Mesothelial cell of epicardium (in vitro differentiated cells): Measurements from ENCODE around the gene GGA1. TPM values are rescaled to one million over a fixed set of nuclear protein-coding genes. Genes with fewer than 3 reads are reported as not detected.

Experiments
- DNase-seq, 2 experiments: peaks; one replicate each; pipeline ENCODE4 v3.0.0; 2021; ENCODE audit warnings: low spot score in 2 of 2; ENCODE audit not compliant: unreplicated experiment in 2 of 2
- H3K27ac Mint-ChIP-seq: 2 replicates; pipeline ENCODE4 v1.8.0; 2021; ENCODE audit warnings: mixed read lengths
- H3K27me3 Mint-ChIP-seq: 2 replicates; pipeline ENCODE4 v1.8.0; 2021; ENCODE audit warnings: low read depth, mixed read lengths
- H3K36me3 Mint-ChIP-seq: 2 replicates; pipeline ENCODE4 v1.8.0; 2021; ENCODE audit warnings: mixed read lengths
- H3K4me1 Mint-ChIP-seq: 2 replicates; pipeline ENCODE4 v1.8.0; 2021; ENCODE audit warnings: mixed read lengths
- H3K4me3 Mint-ChIP-seq: 2 replicates; pipeline ENCODE4 v1.8.0; 2021; ENCODE audit warnings: mild to moderate bottlenecking, moderate library complexity, mixed read lengths
- H3K9me3 Mint-ChIP-seq: 2 replicates; pipeline ENCODE4 v1.8.0; 2021; ENCODE audit warnings: mixed read lengths
- total RNA-seq: library from RNA; stranded (reverse); gene quantifications from 3 replicates; pipeline ENCODE4 v1.2.1, GENCODE V29; 2021
- TF ChIP-seq, protein P1 (sequence below): fragments of 200-600 bp; sonication (generic); IDR thresholded peaks from one replicate; pipeline ENCODE4 v1.5.0; 2021; ENCODE audit warnings: antibody characterized with exemption; ENCODE audit not compliant: unreplicated experiment

Gene GGA1
- total RNA-seq, 1 donor from 2014 or later, result 107 TPM

GRCh38 chr22:37633089-37633624, 24.5 kb downstream of the GGA1 start:
- H3K27ac Mint-ChIP-seq, result peak overlapping the region; percentile 91
- H3K9me3 Mint-ChIP-seq, result no peaks in the 10 kb centered on the region
- DNase-seq, result no peak
- peaks cover 6% of the 10 kb centered on the region for H3K36me3 Mint-ChIP-seq
- peaks cover 23% of the 10 kb centered on the region for H3K4me1 Mint-ChIP-seq
- TF ChIP-seq, protein P1, sequence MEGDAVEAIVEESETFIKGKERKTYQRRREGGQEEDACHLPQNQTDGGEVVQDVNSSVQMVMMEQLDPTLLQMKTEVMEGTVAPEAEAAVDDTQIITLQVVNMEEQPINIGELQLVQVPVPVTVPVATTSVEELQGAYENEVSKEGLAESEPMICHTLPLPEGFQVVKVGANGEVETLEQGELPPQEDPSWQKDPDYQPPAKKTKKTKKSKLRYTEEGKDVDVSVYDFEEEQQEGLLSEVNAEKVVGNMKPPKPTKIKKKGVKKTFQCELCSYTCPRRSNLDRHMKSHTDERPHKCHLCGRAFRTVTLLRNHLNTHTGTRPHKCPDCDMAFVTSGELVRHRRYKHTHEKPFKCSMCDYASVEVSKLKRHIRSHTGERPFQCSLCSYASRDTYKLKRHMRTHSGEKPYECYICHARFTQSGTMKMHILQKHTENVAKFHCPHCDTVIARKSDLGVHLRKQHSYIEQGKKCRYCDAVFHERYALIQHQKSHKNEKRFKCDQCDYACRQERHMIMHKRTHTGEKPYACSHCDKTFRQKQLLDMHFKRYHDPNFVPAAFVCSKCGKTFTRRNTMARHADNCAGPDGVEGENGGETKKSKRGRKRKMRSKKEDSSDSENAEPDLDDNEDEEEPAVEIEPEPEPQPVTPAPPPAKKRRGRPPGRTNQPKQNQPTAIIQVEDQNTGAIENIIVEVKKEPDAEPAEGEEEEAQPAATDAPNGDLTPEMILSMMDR, result no peak
- no peaks in the 10 kb centered on the region for H3K27me3 Mint-ChIP-seq
- H3K4me3 Mint-ChIP-seq, result no peak overlapping the region

- H3K36me3 Mint-ChIP-seq, result peaks cover 6% of the 10 kb centered on the region
- DNase-seq, result peak; percentile 66 to 79
- no peaks in the 10 kb centered on the region for H3K9me3 Mint-ChIP-seq
- H3K27me3 Mint-ChIP-seq, result no peaks in the 10 kb centered on the region
- H3K4me1 Mint-ChIP-seq, result peaks cover 26% of the 10 kb centered on the region
- TF ChIP-seq, protein P1, result peak; percentile 7
- H3K27ac Mint-ChIP-seq, result peak overlapping the region; percentile 96
- H3K4me3 Mint-ChIP-seq, result peak overlapping the region; percentile 43
Observed at GRCh38 chr22:37633625-37634416, 25.2 kb downstream of the GGA1 start.

DNA sequence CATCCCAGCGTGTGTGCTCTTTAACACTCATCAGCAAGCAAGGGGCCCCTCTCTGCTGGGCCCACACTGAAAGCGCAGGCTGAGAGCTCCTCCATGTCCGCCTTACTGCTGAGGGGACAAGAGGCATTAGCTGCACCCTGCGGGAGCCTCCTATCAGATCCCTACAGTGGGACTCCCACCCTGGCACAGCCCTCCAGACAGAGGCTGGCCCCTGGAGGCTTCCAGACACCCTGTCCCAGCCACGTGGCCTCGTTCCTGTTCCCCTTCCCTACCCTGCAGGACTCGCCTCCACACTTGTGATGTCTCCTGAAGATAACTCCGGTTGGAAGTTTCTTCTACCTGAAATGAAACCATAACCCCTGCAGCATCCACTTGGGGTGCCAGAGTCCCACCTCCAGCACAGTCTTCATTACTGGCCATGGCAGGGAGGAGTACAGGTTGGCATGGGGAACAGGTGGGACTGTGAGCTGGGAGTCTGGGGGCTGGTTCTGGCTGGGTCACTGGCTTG, 25.8 kb downstream of the GGA1 start:
- TF ChIP-seq, protein P1, result no peak
- H3K27ac Mint-ChIP-seq, result peak overlapping the region; percentile 96
- no peaks in the 10 kb centered on the region for H3K27me3 Mint-ChIP-seq
- peaks cover 28% of the 10 kb centered on the region for H3K4me1 Mint-ChIP-seq
- H3K36me3 Mint-ChIP-seq, result peaks cover 6% of the 10 kb centered on the region
- DNase-seq, result no peak
- no peaks in the 10 kb centered on the region for H3K9me3 Mint-ChIP-seq
- peak overlapping the region; percentile 43 for H3K4me3 Mint-ChIP-seq

GRCh38 chr22:37635157-37635556, 26.5 kb downstream of the GGA1 start:
- peaks cover 6% of the 10 kb centered on the region for H3K36me3 Mint-ChIP-seq
- H3K27me3 Mint-ChIP-seq, result no peaks in the 10 kb centered on the region
- peaks cover 28% of the 10 kb centered on the region for H3K4me1 Mint-ChIP-seq
- H3K4me3 Mint-ChIP-seq, result no peak overlapping the region
- DNase-seq, result no peak
- H3K9me3 Mint-ChIP-seq, result no peaks in the 10 kb centered on the region
- peak overlapping the region; percentile 96 for H3K27ac Mint-ChIP-seq
- TF ChIP-seq, protein P1, result no peak

GRCh38 chr22:37636186-37636948, 27.7 kb downstream of the GGA1 start:
- no peak for DNase-seq
- H3K4me1 Mint-ChIP-seq, result peaks cover 35% of the 10 kb centered on the region
- TF ChIP-seq, protein P1, result no peak
- H3K4me3 Mint-ChIP-seq, result no peak overlapping the region
- H3K27ac Mint-ChIP-seq, result no peak overlapping the region
- H3K9me3 Mint-ChIP-seq, result no peaks in the 10 kb centered on the region
- H3K36me3 Mint-ChIP-seq, result peaks cover 3% of the 10 kb centered on the region
- no peaks in the 10 kb centered on the region for H3K27me3 Mint-ChIP-seq
